NCI-H2081 treated with DMSO at 0.1 percent for 48 hours (cell line): ENCODE results near the gene PIGH.

Source experiments
- DNase-seq: peaks from one replicate; lab custom pipeline; 2025; lab: John Stamatoyannopoulos, UW

Gene PIGH

GRCh38 chr14:67574806-67575205 is 25.3 kb downstream of the PIGH start:
- DNase-seq = no peak

- no peak for DNase-seq
These were observed 25.9 kb downstream of the PIGH start for GRCh38 chr14:67574156-67574555.

DNA sequence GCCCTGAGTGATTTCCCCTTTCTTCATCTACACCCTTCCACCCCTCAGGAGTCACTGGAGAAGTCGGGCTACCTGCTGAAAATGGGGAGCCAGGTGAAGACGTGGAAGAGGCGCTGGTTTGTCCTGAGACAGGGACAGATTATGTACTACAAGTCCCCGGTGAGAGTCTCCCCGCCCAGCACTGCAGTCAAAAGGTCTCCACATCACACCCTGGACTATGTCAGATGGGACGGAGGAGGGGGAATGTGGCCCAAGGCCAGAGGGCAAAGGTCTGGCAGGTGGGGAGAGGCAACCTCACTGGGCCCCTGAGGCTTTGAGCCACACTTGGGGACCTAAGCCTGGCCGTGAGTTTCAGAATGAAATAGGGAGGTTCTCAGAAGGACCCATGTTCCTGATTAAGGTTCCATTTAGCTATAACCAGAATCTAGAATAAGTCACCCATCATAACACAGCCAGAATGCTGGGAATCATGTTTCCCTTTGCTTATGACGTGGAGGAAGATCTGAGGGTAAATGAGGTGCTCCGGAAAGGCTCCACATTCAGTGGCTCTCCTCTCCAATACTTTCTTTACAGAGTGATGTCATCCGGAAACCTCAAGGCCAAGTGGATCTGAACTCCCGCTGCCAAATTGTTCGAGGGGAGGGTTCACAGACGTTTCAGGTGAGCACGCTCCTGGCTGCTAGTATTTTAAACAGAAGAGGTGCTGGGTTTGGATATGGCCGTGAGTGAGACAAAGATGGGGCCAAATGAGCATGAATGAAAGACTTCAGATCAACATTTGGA is 26.6 kb downstream of the PIGH start:
- DNase-seq = no peak

- DNase-seq = no peak
These were observed 27.5 kb downstream of the PIGH start for GRCh38 chr14:67572608-67573007.

GRCh38 chr14:67571991-67572323 is 28.1 kb downstream of the PIGH start:
- no peak for DNase-seq

DNA sequence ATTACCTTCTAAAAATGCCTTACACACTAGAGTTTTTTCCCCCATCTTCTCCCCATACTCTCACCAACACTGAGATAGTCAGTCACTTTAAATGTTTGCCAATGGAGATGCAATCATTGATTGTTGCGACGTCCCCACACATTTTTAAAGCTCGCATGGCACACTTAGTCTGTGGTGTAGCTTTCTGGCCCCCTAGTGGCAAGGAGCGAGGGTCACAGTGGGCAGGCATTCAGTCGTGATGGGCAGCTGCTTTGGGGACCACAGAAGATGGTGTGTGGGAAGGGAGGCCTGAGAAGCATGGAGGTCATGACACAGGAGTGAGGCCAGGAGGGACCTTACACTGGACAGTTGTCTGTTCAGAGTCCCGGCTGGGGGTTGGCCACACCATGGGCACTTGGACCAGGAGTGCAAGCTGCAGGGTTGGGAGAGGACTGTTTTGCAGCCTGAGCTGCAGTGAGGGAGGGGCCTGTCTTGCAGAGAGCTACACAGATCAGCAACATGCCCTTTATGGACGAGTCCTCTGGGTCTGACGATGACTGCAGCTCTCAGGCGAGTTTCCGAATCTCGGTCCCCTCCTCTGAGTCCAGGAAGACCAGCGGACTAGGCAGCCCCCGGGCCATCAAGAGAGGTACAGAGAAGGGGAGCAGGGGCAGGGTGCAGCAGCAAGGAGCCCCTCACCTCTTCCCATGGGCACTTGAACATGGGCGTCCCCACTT is 28.6 kb downstream of the PIGH start:
- DNase-seq = no peak

DNA sequence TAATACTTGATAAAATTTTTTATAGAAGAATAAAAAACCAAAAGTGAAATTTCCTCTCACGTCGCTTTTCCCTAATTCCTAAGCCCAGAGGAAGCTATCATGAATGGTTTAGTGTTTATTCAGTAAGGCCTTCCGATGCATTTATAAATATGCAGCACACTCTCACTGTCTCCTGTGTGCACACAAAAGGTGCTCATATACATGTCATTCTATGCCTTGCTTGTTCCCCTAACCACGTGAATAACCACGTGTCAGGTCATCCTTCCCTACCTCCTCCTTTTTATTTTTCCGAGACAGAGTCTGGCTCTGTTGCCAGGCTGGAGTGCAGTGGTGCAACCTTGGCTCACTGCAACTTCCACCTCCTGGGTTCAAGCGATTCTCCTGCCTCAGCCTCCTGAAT is 29.6 kb downstream of the PIGH start:
- DNase-seq = no peak

- DNase-seq = no peak
These were observed 30.3 kb downstream of the PIGH start for GRCh38 chr14:67569651-67570290.

GRCh38 chr14:67569011-67569650 is 30.9 kb downstream of the PIGH start:
- DNase-seq = no peak

DNA sequence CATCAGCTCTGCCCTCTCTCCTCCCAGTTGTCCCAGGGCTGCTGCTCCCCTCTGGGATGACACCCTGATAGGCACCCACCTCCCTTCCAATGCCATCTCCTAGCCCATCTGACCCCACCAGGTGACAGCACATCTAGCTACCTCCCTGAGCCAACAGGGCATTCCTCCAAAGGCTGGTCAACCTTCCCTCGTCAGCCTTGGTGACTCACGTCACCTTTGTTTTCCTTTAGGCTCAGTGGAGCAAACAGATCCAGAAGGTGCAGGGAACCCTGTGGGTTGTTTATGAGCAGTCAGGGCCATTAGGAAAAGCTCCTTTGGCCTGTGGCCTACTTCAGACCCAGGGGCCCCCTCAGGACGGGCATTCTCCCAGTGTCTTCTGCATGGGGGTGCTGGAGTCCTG is 32.4 kb downstream of the PIGH start:
- no peak for DNase-seq

GRCh38 chr14:67566908-67567307 is 33.2 kb downstream of the PIGH start:
- DNase-seq = no peak

GRCh38 chr14:67564236-67564635 is 35.8 kb downstream of the PIGH start:
- DNase-seq = no peak

- DNase-seq = no peak
These were observed 37.3 kb downstream of the PIGH start for GRCh38 chr14:67562776-67563150.

GRCh38 chr14:67562025-67562775 is 37.9 kb downstream of the PIGH start:
- DNase-seq = no peak

GRCh38 chr14:67559639-67560038 is 40.4 kb downstream of the PIGH start:
- no peak for DNase-seq

DNA sequence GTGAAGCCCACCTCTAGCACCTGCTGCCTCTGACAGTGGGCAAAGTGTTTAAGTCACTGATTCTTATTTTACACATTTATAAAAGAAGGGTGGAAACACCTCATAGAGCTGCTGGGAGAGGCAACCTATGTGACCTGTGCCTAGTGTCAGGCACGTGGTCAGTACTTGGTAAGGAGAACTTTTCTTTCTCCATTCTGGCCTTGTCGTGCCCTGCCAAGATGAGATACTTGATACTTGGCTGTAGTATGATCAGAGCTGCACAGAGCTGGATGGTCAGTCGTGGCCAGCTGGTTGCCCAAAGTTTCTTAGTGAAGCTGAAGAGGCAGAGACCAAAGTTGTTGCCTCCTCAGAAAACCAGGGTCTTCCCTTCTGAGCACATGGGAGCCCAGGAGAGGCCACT is 42.4 kb downstream of the PIGH start:
- no peak for DNase-seq

GRCh38 chr14:67557118-67557517 is 43.0 kb downstream of the PIGH start:
- no peak for DNase-seq

- DNase-seq = no peak
These were observed 43.4 kb downstream of the PIGH start for GRCh38 chr14:67556671-67557070.

- no peak for DNase-seq
These were observed 44.5 kb downstream of the PIGH start for GRCh38 chr14:67555518-67556090.

DNA sequence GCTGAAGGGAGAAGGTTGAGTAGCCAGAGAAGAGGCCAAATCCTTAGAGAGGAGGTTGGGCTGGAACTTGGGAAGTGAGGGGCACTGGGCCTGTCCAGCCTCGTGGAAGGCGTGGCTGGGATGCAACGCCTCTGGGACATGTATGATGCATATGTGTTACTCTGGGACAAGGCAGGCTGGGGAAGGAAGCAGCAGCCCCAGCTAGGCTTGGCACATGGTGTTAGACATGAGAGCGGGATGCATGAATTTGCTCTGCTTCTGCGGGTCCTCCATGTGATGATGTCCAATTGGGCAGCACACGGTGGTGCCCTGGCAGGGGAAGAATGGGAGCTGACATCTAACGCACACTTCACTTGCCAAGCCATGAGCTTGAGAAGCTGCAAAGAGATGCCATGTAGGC is 45.7 kb downstream of the PIGH start:
- DNase-seq = no peak

DNA sequence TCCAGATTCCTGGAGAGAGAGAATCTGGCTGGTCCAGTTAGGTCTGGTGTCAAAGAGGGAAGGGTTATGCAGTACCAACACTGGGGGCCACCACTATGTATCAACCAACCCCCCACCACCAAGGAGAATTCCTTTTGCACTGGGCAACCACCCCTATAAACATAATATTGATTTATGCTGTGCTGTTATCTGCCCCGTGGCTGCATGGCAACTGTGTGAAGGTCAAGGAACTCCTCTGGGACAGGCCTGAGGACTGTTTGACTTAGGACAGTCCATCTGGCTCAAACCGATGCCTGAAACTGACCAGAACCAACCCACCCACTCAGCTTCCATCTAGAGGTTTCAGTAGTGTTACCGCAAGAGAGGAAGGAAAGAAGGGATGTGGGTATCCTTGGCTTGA is 46.5 kb downstream of the PIGH start:
- no peak for DNase-seq

DNA sequence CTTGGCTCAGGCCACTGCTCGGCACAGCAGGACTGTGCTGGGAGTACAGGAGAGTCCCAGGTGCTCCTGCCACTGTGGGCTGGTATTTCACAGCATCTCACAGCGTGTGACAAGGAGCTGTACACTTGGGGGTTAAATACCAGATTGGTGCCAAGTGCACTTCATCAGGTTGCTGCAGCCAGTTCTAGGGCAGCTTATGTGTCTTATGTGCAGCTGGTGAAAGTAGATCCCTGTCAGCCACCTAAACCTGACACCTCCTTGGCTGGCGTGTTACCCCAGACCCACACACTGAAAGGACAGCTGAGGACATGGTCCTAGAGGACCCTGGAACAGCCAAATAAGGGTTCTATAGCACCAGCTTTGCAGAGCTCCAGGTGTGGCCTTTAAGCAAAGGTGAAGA is 48.1 kb downstream of the PIGH start:
- no peak for DNase-seq
